WTC11 (cell line): ENCODE measurements around the gene GIPC2.
"Not testable (repeated sequence)": the region's sequence is repeated elsewhere in the genome, so short reads cannot be mapped to it uniquely, and the experiment has no call there.

Source experiments
- FOXJ3 ChIP-seq: sonication (generic); formaldehyde crosslinking; IDR thresholded peaks from 2 replicates; pipeline ENCODE4 v1.9.0; 2021; ENCODE audit warnings: missing genetic modification reagents, mild to moderate bottlenecking, borderline replicate concordance
- GABPB1 ChIP-seq: sonication (generic); formaldehyde crosslinking; IDR thresholded peaks from 2 replicates; pipeline ENCODE4 v1.8.1; 2023; ENCODE audit warnings: mild to moderate bottlenecking, missing genetic modification reagents
- IRF2 ChIP-seq: sonication (generic); formaldehyde crosslinking; IDR thresholded peaks from 2 replicates; pipeline ENCODE4 v1.8.0; 2022; ENCODE audit warnings: low read depth, missing genetic modification reagents, borderline replicate concordance
- JUN ChIP-seq: sonication (generic); formaldehyde crosslinking; IDR thresholded peaks from 2 replicates; pipeline ENCODE4 v1.8.0; 2023; ENCODE audit warnings: mild to moderate bottlenecking, missing genetic modification reagents
- TF ChIP-seq, protein P1 (sequence below): sonication (generic); formaldehyde crosslinking; IDR thresholded peaks from 2 replicates; pipeline ENCODE4 v1.8.1; 2022; ENCODE audit warnings: missing genetic modification reagents, borderline replicate concordance
- TF ChIP-seq, protein P2 (sequence below): fragments of 200-600 bp; IDR thresholded peaks from 2 replicates; pipeline ENCODE4 v1.8.0; 2022; ENCODE audit warnings: antibody characterized with exemption
- TF ChIP-seq, protein P3 (sequence below): sonication (generic); formaldehyde crosslinking; IDR thresholded peaks from 2 replicates; pipeline ENCODE4 v1.8.1; 2023; ENCODE audit warnings: mild to moderate bottlenecking, missing genetic modification reagents, borderline replicate concordance

- TF ChIP-seq, protein P1, sequence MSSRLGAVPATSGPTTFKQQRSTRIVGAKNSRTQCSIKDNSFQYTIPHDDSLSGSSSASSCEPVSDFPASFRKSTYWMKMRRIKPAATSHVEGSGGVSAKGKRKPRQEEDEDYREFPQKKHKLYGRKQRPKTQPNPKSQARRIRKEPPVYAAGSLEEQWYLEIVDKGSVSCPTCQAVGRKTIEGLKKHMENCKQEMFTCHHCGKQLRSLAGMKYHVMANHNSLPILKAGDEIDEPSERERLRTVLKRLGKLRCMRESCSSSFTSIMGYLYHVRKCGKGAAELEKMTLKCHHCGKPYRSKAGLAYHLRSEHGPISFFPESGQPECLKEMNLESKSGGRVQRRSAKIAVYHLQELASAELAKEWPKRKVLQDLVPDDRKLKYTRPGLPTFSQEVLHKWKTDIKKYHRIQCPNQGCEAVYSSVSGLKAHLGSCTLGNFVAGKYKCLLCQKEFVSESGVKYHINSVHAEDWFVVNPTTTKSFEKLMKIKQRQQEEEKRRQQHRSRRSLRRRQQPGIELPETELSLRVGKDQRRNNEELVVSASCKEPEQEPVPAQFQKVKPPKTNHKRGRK (CRISPR knock-in tag), result not testable (repeated sequence)
- not testable (repeated sequence) for TF ChIP-seq GABPB1; JUN (CRISPR knock-in tag); IRF2; FOXJ3 (CRISPR knock-in tag)
- TF ChIP-seq, protein P2, sequence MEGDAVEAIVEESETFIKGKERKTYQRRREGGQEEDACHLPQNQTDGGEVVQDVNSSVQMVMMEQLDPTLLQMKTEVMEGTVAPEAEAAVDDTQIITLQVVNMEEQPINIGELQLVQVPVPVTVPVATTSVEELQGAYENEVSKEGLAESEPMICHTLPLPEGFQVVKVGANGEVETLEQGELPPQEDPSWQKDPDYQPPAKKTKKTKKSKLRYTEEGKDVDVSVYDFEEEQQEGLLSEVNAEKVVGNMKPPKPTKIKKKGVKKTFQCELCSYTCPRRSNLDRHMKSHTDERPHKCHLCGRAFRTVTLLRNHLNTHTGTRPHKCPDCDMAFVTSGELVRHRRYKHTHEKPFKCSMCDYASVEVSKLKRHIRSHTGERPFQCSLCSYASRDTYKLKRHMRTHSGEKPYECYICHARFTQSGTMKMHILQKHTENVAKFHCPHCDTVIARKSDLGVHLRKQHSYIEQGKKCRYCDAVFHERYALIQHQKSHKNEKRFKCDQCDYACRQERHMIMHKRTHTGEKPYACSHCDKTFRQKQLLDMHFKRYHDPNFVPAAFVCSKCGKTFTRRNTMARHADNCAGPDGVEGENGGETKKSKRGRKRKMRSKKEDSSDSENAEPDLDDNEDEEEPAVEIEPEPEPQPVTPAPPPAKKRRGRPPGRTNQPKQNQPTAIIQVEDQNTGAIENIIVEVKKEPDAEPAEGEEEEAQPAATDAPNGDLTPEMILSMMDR, result not testable (repeated sequence)
- TF ChIP-seq, protein P3, sequence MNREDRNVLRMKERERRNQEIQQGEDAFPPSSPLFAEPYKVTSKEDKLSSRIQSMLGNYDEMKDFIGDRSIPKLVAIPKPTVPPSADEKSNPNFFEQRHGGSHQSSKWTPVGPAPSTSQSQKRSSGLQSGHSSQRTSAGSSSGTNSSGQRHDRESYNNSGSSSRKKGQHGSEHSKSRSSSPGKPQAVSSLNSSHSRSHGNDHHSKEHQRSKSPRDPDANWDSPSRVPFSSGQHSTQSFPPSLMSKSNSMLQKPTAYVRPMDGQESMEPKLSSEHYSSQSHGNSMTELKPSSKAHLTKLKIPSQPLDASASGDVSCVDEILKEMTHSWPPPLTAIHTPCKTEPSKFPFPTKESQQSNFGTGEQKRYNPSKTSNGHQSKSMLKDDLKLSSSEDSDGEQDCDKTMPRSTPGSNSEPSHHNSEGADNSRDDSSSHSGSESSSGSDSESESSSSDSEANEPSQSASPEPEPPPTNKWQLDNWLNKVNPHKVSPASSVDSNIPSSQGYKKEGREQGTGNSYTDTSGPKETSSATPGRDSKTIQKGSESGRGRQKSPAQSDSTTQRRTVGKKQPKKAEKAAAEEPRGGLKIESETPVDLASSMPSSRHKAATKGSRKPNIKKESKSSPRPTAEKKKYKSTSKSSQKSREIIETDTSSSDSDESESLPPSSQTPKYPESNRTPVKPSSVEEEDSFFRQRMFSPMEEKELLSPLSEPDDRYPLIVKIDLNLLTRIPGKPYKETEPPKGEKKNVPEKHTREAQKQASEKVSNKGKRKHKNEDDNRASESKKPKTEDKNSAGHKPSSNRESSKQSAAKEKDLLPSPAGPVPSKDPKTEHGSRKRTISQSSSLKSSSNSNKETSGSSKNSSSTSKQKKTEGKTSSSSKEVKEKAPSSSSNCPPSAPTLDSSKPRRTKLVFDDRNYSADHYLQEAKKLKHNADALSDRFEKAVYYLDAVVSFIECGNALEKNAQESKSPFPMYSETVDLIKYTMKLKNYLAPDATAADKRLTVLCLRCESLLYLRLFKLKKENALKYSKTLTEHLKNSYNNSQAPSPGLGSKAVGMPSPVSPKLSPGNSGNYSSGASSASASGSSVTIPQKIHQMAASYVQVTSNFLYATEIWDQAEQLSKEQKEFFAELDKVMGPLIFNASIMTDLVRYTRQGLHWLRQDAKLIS, result not testable (repeated sequence)
These were observed 45.2 kb upstream of the GIPC2 start for GRCh38 chr1:78000536-78000935.
